Neuron (in vitro differentiated cells): ENCODE measurements around the gene OR4K2.
"Not testable (repeated sequence)": the region's sequence is repeated elsewhere in the genome, so short reads cannot be mapped to it uniquely, and the experiment has no call there.

Source experiments
- H2AFZ ChIP-seq: one replicate; pipeline ENCODE4 v1.6.1; 2013; ENCODE audit warnings: low read depth, mild to moderate bottlenecking, inconsistent platforms, low read length, moderate library complexity
- H3K27me3 ChIP-seq: one replicate; pipeline ENCODE4 v1.6.1; 2013; ENCODE audit warnings: low read length; ENCODE audit not compliant: insufficient read depth
- H3K36me3 ChIP-seq: one replicate; pipeline ENCODE4 v1.6.1; 2013; ENCODE audit warnings: low read length; ENCODE audit not compliant: insufficient read depth
- H3K4me1 ChIP-seq: one replicate; pipeline ENCODE4 v1.6.1; 2013; ENCODE audit warnings: low read length; ENCODE audit not compliant: insufficient read depth
- H3K4me3 ChIP-seq: 2 replicates; pipeline ENCODE4 v1.5.1; 2013; ENCODE audit warnings: mild to moderate bottlenecking, low read length, moderate library complexity
- H3K9me3 ChIP-seq: one replicate; pipeline ENCODE4 v1.6.1; 2013; ENCODE audit warnings: low read length

OR4K2 gene

GRCh38 chr14:19874842-19875241, at the start of gene OR4K2:
Gene OR4K2, plus strand, starts transcription at chr14:19875142. Its CDS starts 1,126 bp downstream, at chr14:19876268.
- H3K9me3 ChIP-seq: no peaks in the 10 kb centered on the region

GRCh38 chr14:19827626-19828244, 47.2 kb upstream of the OR4K2 start:
- H3K36me3 ChIP-seq, H3K4me3 ChIP-seq, H3K4me1 ChIP-seq, H2AFZ ChIP-seq, H3K9me3 ChIP-seq, H3K27me3 ChIP-seq: not testable (repeated sequence)

More at GRCh38 chr14:19874842-19875241, at the start of gene OR4K2:
- Histone ChIP-seq H3K36me3 (no peaks in the 10 kb centered on the region), H2AFZ (no peak within 1 kb of the TSS), H3K4me3 (no peak within 1 kb of the TSS), H3K4me1 (no peaks in the 10 kb centered on the region), H3K27me3 (no peaks in the 10 kb centered on the region)

GRCh38 chr14:19828314-19828713, 46.6 kb upstream of the OR4K2 start:
- Histone ChIP-seq H3K4me1 (no peaks in the 10 kb centered on the region), H3K4me3 (no peak overlapping the region), H3K9me3 (no peaks in the 10 kb centered on the region), H3K36me3 (no peaks in the 10 kb centered on the region), H2AFZ (no peak overlapping the region), H3K27me3 (no peaks in the 10 kb centered on the region)

- H3K36me3 ChIP-seq, H3K4me3 ChIP-seq, H2AFZ ChIP-seq, H3K4me1 ChIP-seq, H3K27me3 ChIP-seq, H3K9me3 ChIP-seq: not testable (repeated sequence)
Observed at GRCh38 chr14:19834203-19834848, 40.6 kb upstream of the OR4K2 start.

- Histone ChIP-seq H3K9me3 (no peaks in the 10 kb centered on the region), H2AFZ (no peak overlapping the region), H3K27me3 (no peaks in the 10 kb centered on the region), H3K4me1 (no peaks in the 10 kb centered on the region), H3K4me3 (no peak overlapping the region), H3K36me3 (no peaks in the 10 kb centered on the region)
Observed at GRCh38 chr14:19838433-19838832, 36.5 kb upstream of the OR4K2 start.

GRCh38 chr14:19851365-19851764, 23.6 kb upstream of the OR4K2 start:
- H3K9me3 ChIP-seq: no peaks in the 10 kb centered on the region
- no peaks in the 10 kb centered on the region for H3K36me3 ChIP-seq
- no peak overlapping the region for H3K4me3 ChIP-seq

GRCh38 chr14:19866061-19866669, 8.8 kb upstream of the OR4K2 start:
- not testable (repeated sequence) for H3K4me3 ChIP-seq, H3K27me3 ChIP-seq, H2AFZ ChIP-seq, H3K4me1 ChIP-seq, H3K36me3 ChIP-seq, H3K9me3 ChIP-seq

More at GRCh38 chr14:19851365-19851764, 23.6 kb upstream of the OR4K2 start:
- H3K27me3 ChIP-seq: no peaks in the 10 kb centered on the region
- H3K4me1 ChIP-seq: no peaks in the 10 kb centered on the region
- no peak overlapping the region for H2AFZ ChIP-seq

- Histone ChIP-seq H3K4me3 (no peak overlapping the region), H3K9me3 (no peaks in the 10 kb centered on the region), H3K27me3 (no peaks in the 10 kb centered on the region)
Observed at GRCh38 chr14:19873178-19873577, 1.8 kb upstream of the OR4K2 start.

GRCh38 chr14:19878029-19878642, 3.2 kb downstream of the OR4K2 start:
- Histone ChIP-seq H2AFZ (no peak overlapping the region), H3K4me3 (no peak overlapping the region), H3K4me1 (no peaks in the 10 kb centered on the region), H3K9me3 (no peaks in the 10 kb centered on the region), H3K36me3 (no peaks in the 10 kb centered on the region), H3K27me3 (no peaks in the 10 kb centered on the region)

More at GRCh38 chr14:19873178-19873577, 1.8 kb upstream of the OR4K2 start:
- no peaks in the 10 kb centered on the region for H3K4me1 ChIP-seq
- H2AFZ ChIP-seq: no peak overlapping the region
- no peaks in the 10 kb centered on the region for H3K36me3 ChIP-seq

GRCh38 chr14:19895282-19895681, 20.3 kb downstream of the OR4K2 start:
- no peak overlapping the region for H3K4me3 ChIP-seq
- H3K4me1 ChIP-seq: no peaks in the 10 kb centered on the region
- H3K36me3 ChIP-seq: no peaks in the 10 kb centered on the region
- H2AFZ ChIP-seq: no peak overlapping the region
- H3K27me3 ChIP-seq: no peaks in the 10 kb centered on the region
- H3K9me3 ChIP-seq: peaks cover 6% of the 10 kb centered on the region

- Histone ChIP-seq H2AFZ (no peak overlapping the region), H3K4me3 (no peak overlapping the region), H3K9me3 (no peaks in the 10 kb centered on the region), H3K4me1 (no peaks in the 10 kb centered on the region), H3K27me3 (no peaks in the 10 kb centered on the region), H3K36me3 (no peaks in the 10 kb centered on the region)
Observed at GRCh38 chr14:19900999-19901398, 26.1 kb downstream of the OR4K2 start.

- no peak overlapping the region for H2AFZ ChIP-seq
- no peaks in the 10 kb centered on the region for H3K4me1 ChIP-seq
- no peaks in the 10 kb centered on the region for H3K36me3 ChIP-seq
- H3K27me3 ChIP-seq: no peaks in the 10 kb centered on the region
- no peak overlapping the region for H3K4me3 ChIP-seq
- no peaks in the 10 kb centered on the region for H3K9me3 ChIP-seq
Observed at GRCh38 chr14:19902409-19902808, 27.5 kb downstream of the OR4K2 start.

GRCh38 chr14:19906665-19907064, 31.7 kb downstream of the OR4K2 start:
- Histone ChIP-seq H3K27me3 (no peaks in the 10 kb centered on the region), H3K36me3 (no peaks in the 10 kb centered on the region), H2AFZ (no peak overlapping the region), H3K4me1 (no peaks in the 10 kb centered on the region), H3K4me3 (no peak overlapping the region), H3K9me3 (no peaks in the 10 kb centered on the region)
